ENCODE results near the gene IGSF3. TPM values are rescaled to one million over a fixed set of nuclear protein-coding genes. Genes with fewer than 3 reads are reported as not detected.

The IGSF3 gene
- total and polyA plus RNA-seq, 2 experiments from 2014 or later: 8.8 to 34.0 TPM

GRCh38 chr1:116713474-116713873, 45.9 kb upstream of the IGSF3 start:
- no peaks in the 10 kb centered on the region for H3K27me3 ChIP-seq
- no peaks in the 10 kb centered on the region for H3K9me3 ChIP-seq (ENCODE audit: low read depth)
- H3K9me2 ChIP-seq (replicated peaks; ENCODE audit: insufficient read depth): no peaks in the 10 kb centered on the region
- no peak overlapping the region for H3K4me3 ChIP-seq
- TF ChIP-seq CTCF (IDR thresholded peaks at IDR 0.05; ENCODE audit: poor library complexity): no peak
- H3K4me2 ChIP-seq: no peak overlapping the region
- H3K4me1 ChIP-seq (ENCODE audit: insufficient read depth): peaks cover 16% of the 10 kb centered on the region
- no peak for DNase-seq (ENCODE audit: low spot score)
- WGBS (ENCODE audit: low lambda C conversion rate, missing lambda C conversion rate): 95% methylated on average over 3 of the region's 3 CpGs
- no peak overlapping the region for H3K27ac ChIP-seq
- no peaks in the 10 kb centered on the region for H4K20me1 ChIP-seq (ENCODE audit: insufficient read depth, poor library complexity, severe bottlenecking)
- H3K79me2 ChIP-seq: no peaks in the 10 kb centered on the region
- no peaks in the 10 kb centered on the region for H3K36me3 ChIP-seq (replicated peaks; ENCODE audit: insufficient read depth, low read depth)
- H2AFZ ChIP-seq: no peak overlapping the region

GRCh38 chr1:116712510-116712909, 45.0 kb upstream of the IGSF3 start:
- no peaks in the 10 kb centered on the region for H3K36me3 ChIP-seq (replicated peaks; ENCODE audit: insufficient read depth, low read depth)
- no peak for TF ChIP-seq EZH2 (IDR thresholded peaks at IDR 0.05; ENCODE audit: borderline replicate concordance)
- no peak for TF ChIP-seq CTCF (IDR thresholded peaks at IDR 0.05; ENCODE audit: poor library complexity)
- TF ChIP-seq EZH2phosphoT487 (IDR thresholded peaks at IDR 0.05; ENCODE audit: low read depth, severe bottlenecking, unreplicated experiment): no peak
- H3K9me2 ChIP-seq (replicated peaks; ENCODE audit: insufficient read depth): no peaks in the 10 kb centered on the region
- 60% methylated on average over 6 of the region's 6 CpGs for WGBS (ENCODE audit: low lambda C conversion rate, missing lambda C conversion rate)
- H3K4me3 ChIP-seq: no peak overlapping the region
- H3K79me2 ChIP-seq: no peaks in the 10 kb centered on the region
- peaks cover 16% of the 10 kb centered on the region for H3K4me1 ChIP-seq (ENCODE audit: insufficient read depth)
- H3K27me3 ChIP-seq: no peaks in the 10 kb centered on the region
- H3K9me3 ChIP-seq (ENCODE audit: low read depth): no peaks in the 10 kb centered on the region
- H4K20me1 ChIP-seq (ENCODE audit: insufficient read depth, poor library complexity, severe bottlenecking): no peaks in the 10 kb centered on the region
- H3K4me2 ChIP-seq: no peak overlapping the region
- DNase-seq (ENCODE audit: low spot score): no peak
- no peak overlapping the region for H3K27ac ChIP-seq
- no peak overlapping the region for H2AFZ ChIP-seq

GRCh38 chr1:116711263-116711840, 43.8 kb upstream of the IGSF3 start:
- no peaks in the 10 kb centered on the region for H3K9me3 ChIP-seq (ENCODE audit: low read depth)
- H3K36me3 ChIP-seq (replicated peaks; ENCODE audit: insufficient read depth, low read depth): no peaks in the 10 kb centered on the region
- DNase-seq (ENCODE audit: low spot score): no peak
- H3K4me2 ChIP-seq: no peak overlapping the region
- no peaks in the 10 kb centered on the region for H3K9me2 ChIP-seq (replicated peaks; ENCODE audit: insufficient read depth)
- H3K4me3 ChIP-seq: no peak overlapping the region
- peaks cover 16% of the 10 kb centered on the region for H3K4me1 ChIP-seq (ENCODE audit: insufficient read depth)
- no peaks in the 10 kb centered on the region for H3K79me2 ChIP-seq
- 82% methylated on average over 2 of the region's 2 CpGs for WGBS (ENCODE audit: low lambda C conversion rate, missing lambda C conversion rate)
- no peak for TF ChIP-seq CTCF (IDR thresholded peaks at IDR 0.05; ENCODE audit: poor library complexity)
- TF ChIP-seq EZH2 (IDR thresholded peaks at IDR 0.05; ENCODE audit: borderline replicate concordance): no peak
- TF ChIP-seq EZH2phosphoT487 (IDR thresholded peaks at IDR 0.05; ENCODE audit: low read depth, severe bottlenecking, unreplicated experiment): no peak
- peak overlapping the region; percentile 21 for H3K27ac ChIP-seq
- H3K27me3 ChIP-seq: no peaks in the 10 kb centered on the region
- H4K20me1 ChIP-seq (ENCODE audit: insufficient read depth, poor library complexity, severe bottlenecking): no peaks in the 10 kb centered on the region
- H2AFZ ChIP-seq: no peak overlapping the region
